Suprapubic skin (tissue), 4 donors: ENCODE data around the gene DDX53. TPM values are rescaled to one million over a fixed set of nuclear protein-coding genes. Genes with fewer than 3 reads are reported as not detected.

Experiments used
- DNase-seq, 2 donors: peaks; one replicate each; pipeline ENCODE4 v3.0.0-alpha.2; 2019; ENCODE audit warnings: low spot score in 2 of 2
- H3K27ac ChIP-seq: fragments of 200-600 bp; sonication (generic); one replicate; pipeline ENCODE4 v1.5.1; 2019
- H3K27me3 ChIP-seq: fragments of 200-600 bp; sonication (generic); one replicate; pipeline ENCODE4 v1.5.1; 2019
- H3K36me3 ChIP-seq: fragments of 200-600 bp; sonication (generic); one replicate; pipeline ENCODE4 v1.5.1; 2019
- H3K4me1 ChIP-seq: fragments of 200-600 bp; sonication (generic); one replicate; pipeline ENCODE4 v1.5.1; 2019
- H3K4me3 ChIP-seq: fragments of 200-600 bp; sonication (generic); one replicate; pipeline ENCODE4 v1.5.1; 2019; ENCODE audit warnings: mild to moderate bottlenecking
- H3K9me3 ChIP-seq: fragments of 200-600 bp; sonication (generic); one replicate; pipeline ENCODE4 v1.5.1; 2019
- EP300 ChIP-seq: sonication (generic); formaldehyde crosslinking; IDR thresholded peaks from one replicate; pipeline ENCODE4 v1.6.1; 2017; ENCODE audit warnings: antibody characterized with exemption
- POLR2A ChIP-seq, 2 donors: fragments of 450-650 bp; IDR thresholded peaks; one replicate each; pipeline ENCODE4 v1.6.1; 2017; ENCODE audit warnings: antibody characterized with exemption in 2 of 2, mild to moderate bottlenecking in 2 of 2, moderate library complexity in 2 of 2
- POLR2AphosphoS5 ChIP-seq, 3 donors: sonication (generic); formaldehyde crosslinking; IDR thresholded peaks; one replicate each; pipeline ENCODE4 v1.6.1; 2017; ENCODE audit warnings: antibody characterized with exemption in 3 of 3
- WGBS: methylation state at CpG from one replicate; pipeline ENCODE4 v1.1.5; 2018; 5-methylcytosine and 5-hydroxymethylcytosine counted together
- total RNA-seq, 4 donors: library from RNA; depleted of rRNA; stranded (reverse); fragments of >200 nt; gene quantifications; one replicate each; pipeline ENCODE4 v1.1.0, GENCODE V29; 2016
- TF ChIP-seq, protein P1 (sequence below), 2 donors: fragments of 200-600 bp in 1 of 2; fragments of 450-650 bp in 1 of 2; sonication (generic) in 1 of 2; IDR thresholded peaks; one replicate each; pipeline ENCODE4 v1.5.1; 2016 to 2019; ENCODE audit warnings: antibody characterized with exemption in 2 of 2, mild to moderate bottlenecking in 1 of 2, moderate library complexity in 1 of 2

Gene DDX53
- total RNA-seq, 4 donors from 2014 or later: not detected

- H3K4me3 ChIP-seq: no peak overlapping the region
- no peaks in the 10 kb centered on the region for H3K4me1 ChIP-seq
- 60% methylated on average over 2 of the region's 2 CpGs for WGBS
- no peak for DNase-seq
- H3K27me3 ChIP-seq: no peaks in the 10 kb centered on the region
- TF ChIP-seq, protein P1, sequence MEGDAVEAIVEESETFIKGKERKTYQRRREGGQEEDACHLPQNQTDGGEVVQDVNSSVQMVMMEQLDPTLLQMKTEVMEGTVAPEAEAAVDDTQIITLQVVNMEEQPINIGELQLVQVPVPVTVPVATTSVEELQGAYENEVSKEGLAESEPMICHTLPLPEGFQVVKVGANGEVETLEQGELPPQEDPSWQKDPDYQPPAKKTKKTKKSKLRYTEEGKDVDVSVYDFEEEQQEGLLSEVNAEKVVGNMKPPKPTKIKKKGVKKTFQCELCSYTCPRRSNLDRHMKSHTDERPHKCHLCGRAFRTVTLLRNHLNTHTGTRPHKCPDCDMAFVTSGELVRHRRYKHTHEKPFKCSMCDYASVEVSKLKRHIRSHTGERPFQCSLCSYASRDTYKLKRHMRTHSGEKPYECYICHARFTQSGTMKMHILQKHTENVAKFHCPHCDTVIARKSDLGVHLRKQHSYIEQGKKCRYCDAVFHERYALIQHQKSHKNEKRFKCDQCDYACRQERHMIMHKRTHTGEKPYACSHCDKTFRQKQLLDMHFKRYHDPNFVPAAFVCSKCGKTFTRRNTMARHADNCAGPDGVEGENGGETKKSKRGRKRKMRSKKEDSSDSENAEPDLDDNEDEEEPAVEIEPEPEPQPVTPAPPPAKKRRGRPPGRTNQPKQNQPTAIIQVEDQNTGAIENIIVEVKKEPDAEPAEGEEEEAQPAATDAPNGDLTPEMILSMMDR (IDR thresholded peaks at IDR 0.05): no peak
- TF ChIP-seq EP300 (no peak), POLR2A (IDR thresholded peaks at IDR 0.05) (no peak), POLR2AphosphoS5 (IDR thresholded peaks at IDR 0.05) (no peak)
- no peaks in the 10 kb centered on the region for H3K9me3 ChIP-seq
- no peaks in the 10 kb centered on the region for H3K36me3 ChIP-seq
- H3K27ac ChIP-seq: no peak overlapping the region
These were observed 46.7 kb downstream of the DDX53 start for GRCh38 chrX:23046443-23046842.

- DNase-seq: no peak
- no peak overlapping the region for H3K4me3 ChIP-seq
- H3K36me3 ChIP-seq: no peaks in the 10 kb centered on the region
- no peaks in the 10 kb centered on the region for H3K27me3 ChIP-seq
- H3K4me1 ChIP-seq: no peaks in the 10 kb centered on the region
- TF ChIP-seq EP300 (no peak), POLR2AphosphoS5 (IDR thresholded peaks at IDR 0.05) (no peak), POLR2A (IDR thresholded peaks at IDR 0.05) (no peak)
- TF ChIP-seq, protein P1 (IDR thresholded peaks at IDR 0.05): no peak
- no peaks in the 10 kb centered on the region for H3K9me3 ChIP-seq
- 86% methylated on average over 2 of the region's 2 CpGs for WGBS
- no peak overlapping the region for H3K27ac ChIP-seq
These were observed 49.2 kb downstream of the DDX53 start for GRCh38 chrX:23048806-23049573.

GRCh38 chrX:23052324-23052723 lies 52.6 kb downstream of the DDX53 start:
- 83% methylated on average over 3 of the region's 3 CpGs for WGBS

More at GRCh38 chrX:23052324-23052723, 52.6 kb downstream of the DDX53 start:
- Histone ChIP-seq H3K4me3 (no peak overlapping the region), H3K27me3 (no peaks in the 10 kb centered on the region), H3K9me3 (no peaks in the 10 kb centered on the region), H3K27ac (no peak overlapping the region), H3K36me3 (no peaks in the 10 kb centered on the region), H3K4me1 (no peaks in the 10 kb centered on the region)
- TF ChIP-seq, protein P1 (IDR thresholded peaks at IDR 0.05): no peak
- TF ChIP-seq POLR2A (IDR thresholded peaks at IDR 0.05) (no peak), EP300 (no peak), POLR2AphosphoS5 (IDR thresholded peaks at IDR 0.05) (no peak)
- no peak for DNase-seq
